Hematopoietic multipotent progenitor cell treated with erythropoietin and hydrocortisone succinate and interleukin-3 and kit ligand, for 8 days (in vitro differentiated cells): ENCODE measurements around the gene SPATA3.
A peak's percentile ranks its signal among the peaks of the same experiment; 100 is the strongest.

Experiments used
- DNase-seq: peaks from one replicate; pipeline ENCODE4 v3.0.0-alpha.2; 2015

The SPATA3 gene

GRCh38 chr2:230968921-230969658 lies 26.8 kb upstream of the SPATA3 start:
- no peak for DNase-seq

- DNase-seq = no peak
Measured at GRCh38 chr2:230969659-230970015, 26.3 kb upstream of the SPATA3 start.

- DNase-seq = no peak
Measured at GRCh38 chr2:230972046-230972445, 23.9 kb upstream of the SPATA3 start.

GRCh38 chr2:230974096-230974913 lies 21.6 kb upstream of the SPATA3 start:
- no peak for DNase-seq

- no peak for DNase-seq
Measured at GRCh38 chr2:230975927-230976326, 20.0 kb upstream of the SPATA3 start.

- no peak for DNase-seq
Measured at GRCh38 chr2:230976671-230977171, 19.2 kb upstream of the SPATA3 start.

- DNase-seq = no peak
Measured at GRCh38 chr2:230980468-230980867, 15.5 kb upstream of the SPATA3 start.

- no peak for DNase-seq
Measured at GRCh38 chr2:230981704-230982103, 14.2 kb upstream of the SPATA3 start.

GRCh38 chr2:230982126-230982525 lies 13.8 kb upstream of the SPATA3 start:
- no peak for DNase-seq

- no peak for DNase-seq
Measured at GRCh38 chr2:230982528-230982927, 13.4 kb upstream of the SPATA3 start.

- DNase-seq = no peak
Measured at GRCh38 chr2:230983566-230983965, 12.4 kb upstream of the SPATA3 start.

- no peak for DNase-seq
Measured at GRCh38 chr2:230984393-230985220, 11.3 kb upstream of the SPATA3 start.

- no peak for DNase-seq
Measured at GRCh38 chr2:230985519-230986231, 10.2 kb upstream of the SPATA3 start.

- no peak for DNase-seq
Measured at GRCh38 chr2:230986520-230987136, 9.3 kb upstream of the SPATA3 start.

GRCh38 chr2:230987137-230988020 lies 8.5 kb upstream of the SPATA3 start:
- peak; percentile 61 for DNase-seq

- DNase-seq = no peak
Measured at GRCh38 chr2:230989731-230990130, 6.2 kb upstream of the SPATA3 start.

- DNase-seq = no peak
Measured at GRCh38 chr2:230990131-230990898, 5.6 kb upstream of the SPATA3 start.

- DNase-seq = no peak
Measured at GRCh38 chr2:230990899-230991150, 5.1 kb upstream of the SPATA3 start.

- no peak for DNase-seq
Measured at GRCh38 chr2:230991598-230991997, 4.3 kb upstream of the SPATA3 start.

GRCh38 chr2:230996661-230997060 lies 740 bp downstream of the SPATA3 start:
- DNase-seq = no peak

- DNase-seq = no peak
Measured at GRCh38 chr2:230998882-230999281, 3.0 kb downstream of the SPATA3 start.
